Neuronal stem cell (in vitro differentiated cells): Measurements from ENCODE around the gene RUVBL2.

Source experiments
- DNase-seq: peaks from one replicate; pipeline ENCODE4 v3.0.0-alpha.2; 2013; ENCODE audit warnings: low spot score
- H2AFZ ChIP-seq: one replicate; pipeline ENCODE4 v1.6.1; 2013; ENCODE audit warnings: mild to moderate bottlenecking, low read length, inconsistent platforms
- H2AK5ac ChIP-seq: 2 replicates; pipeline ENCODE4 v1.6.1; 2013; ENCODE audit warnings: low read depth, mild to moderate bottlenecking, inconsistent platforms, low read length, moderate library complexity, mixed read lengths
- H2BK120ac ChIP-seq: 2 replicates; pipeline ENCODE4 v1.6.1; 2013; ENCODE audit warnings: low read depth, mild to moderate bottlenecking, inconsistent platforms, low read length, moderate library complexity, mixed read lengths
- H2BK12ac ChIP-seq: one replicate; pipeline ENCODE4 v1.6.1; 2013; ENCODE audit warnings: low read length, inconsistent platforms
- H2BK15ac ChIP-seq: 2 replicates; pipeline ENCODE4 v1.6.1; 2013; ENCODE audit warnings: mild to moderate bottlenecking, low read length, inconsistent platforms, mixed read lengths
- H2BK5ac ChIP-seq: one replicate; pipeline ENCODE4 v1.6.1; 2013; ENCODE audit warnings: inconsistent platforms, mild to moderate bottlenecking, low read length, moderate library complexity
- H3K14ac ChIP-seq: one replicate; pipeline ENCODE4 v1.6.1; 2013; ENCODE audit warnings: low read length, inconsistent platforms
- H3K18ac ChIP-seq: 2 replicates; pipeline ENCODE4 v1.6.1; 2013; ENCODE audit warnings: low read length, inconsistent platforms
- H3K23ac ChIP-seq: 2 replicates; pipeline ENCODE4 v1.6.1; 2013; ENCODE audit warnings: low read depth, mild to moderate bottlenecking, mixed read lengths, low read length, inconsistent platforms; ENCODE audit not compliant: poor library complexity
- H3K27ac ChIP-seq: replicated peaks from 3 replicates; pipeline ENCODE4 v1.5.1; 2013; ENCODE audit warnings: low read length, inconsistent platforms
- H3K27me3 ChIP-seq, 3 experiments: 2 replicates each; pipeline ENCODE4 v1.6.1; 2013; ENCODE audit warnings: low read length in 3 of 3, mild to moderate bottlenecking in 2 of 3, inconsistent platforms in 1 of 3, low read depth in 1 of 3, mixed read lengths in 1 of 3, moderate library complexity in 1 of 3; ENCODE audit not compliant: control insufficient read depth in 3 of 3, insufficient read depth in 3 of 3
- H3K36me3 ChIP-seq, 2 donors: replicated peaks in 1 of 2; 2 replicates each; pipeline ENCODE4 v1.6.1; 2013; ENCODE audit warnings: low read length in 2 of 2; ENCODE audit not compliant: control insufficient read depth in 2 of 2, insufficient read depth in 2 of 2
- H3K4ac ChIP-seq: 2 replicates; pipeline ENCODE4 v1.6.1; 2013; ENCODE audit warnings: inconsistent platforms, mild to moderate bottlenecking, low read length, moderate library complexity
- H3K4me1 ChIP-seq, 2 donors: 1 replicate in 1 of 2; 2 replicates in 1 of 2; pipeline ENCODE4 v1.6.1; 2013; ENCODE audit warnings: low read length in 2 of 2, low read depth in 1 of 2; ENCODE audit not compliant: control insufficient read depth in 2 of 2, insufficient read depth in 1 of 2
- H3K4me2 ChIP-seq: one replicate; pipeline ENCODE4 v1.6.1; 2013; ENCODE audit warnings: mild to moderate bottlenecking, low read length, inconsistent platforms; ENCODE audit not compliant: insufficient read depth, poor library complexity, severe bottlenecking
- H3K4me3 ChIP-seq, 2 donors: 2 replicates each; pipeline ENCODE4 v1.5.1; 2013; ENCODE audit warnings: low read length in 2 of 2, mild to moderate bottlenecking in 2 of 2, inconsistent platforms in 1 of 2, moderate library complexity in 1 of 2
- H3K79me1 ChIP-seq: one replicate; pipeline ENCODE4 v1.6.1; 2013; ENCODE audit warnings: low read depth, mild to moderate bottlenecking, inconsistent platforms, low read length, moderate library complexity
- H3K9ac ChIP-seq: one replicate; pipeline ENCODE4 v1.6.1; 2013; ENCODE audit warnings: mild to moderate bottlenecking, low read depth, low read length, inconsistent platforms; ENCODE audit not compliant: poor library complexity
- H3K9me3 ChIP-seq, 2 donors: replicated peaks in 1 of 2; 2 replicates each; pipeline versions ENCODE3 to v1.6.1; 2013; ENCODE audit warnings: low read length in 2 of 2, mild to moderate bottlenecking in 2 of 2, inconsistent platforms in 1 of 2, low read depth in 1 of 2, mixed read lengths in 1 of 2, moderate library complexity in 1 of 2; ENCODE audit not compliant: control insufficient read depth in 2 of 2, insufficient read depth in 1 of 2
- H4K8ac ChIP-seq: one replicate; pipeline ENCODE4 v1.6.1; 2013; ENCODE audit warnings: low read depth, mild to moderate bottlenecking, inconsistent platforms, low read length, moderate library complexity
- H4K91ac ChIP-seq: one replicate; pipeline ENCODE4 v1.6.1; 2013; ENCODE audit warnings: low read length, low read depth, mild to moderate bottlenecking, inconsistent platforms; ENCODE audit not compliant: poor library complexity
- WGBS, 2 donors: extraction: QIAGEN DNeasy Blood & Tissue Kit; methylation state at CpG; one replicate each; pipeline ENCODE4 v1.1.7; 2013; ENCODE audit warnings: missing lambda C conversion rate in 2 of 2, mixed read lengths in 1 of 2; ENCODE audit not compliant: insufficient read length in 2 of 2, insufficient replicate concordance in 1 of 2; ENCODE audit errors: extremely low coverage in 2 of 2; 5-methylcytosine and 5-hydroxymethylcytosine counted together

The RUVBL2 gene

GRCh38 chr19:48964205-48965039, 29.3 kb upstream of the RUVBL2 start:
- H2BK15ac ChIP-seq = peak overlapping the region; percentile 76
- peak overlapping the region; percentile 69 for H3K4ac ChIP-seq
- peak overlapping the region; percentile 80 for H3K27ac ChIP-seq
- peaks cover 17 to 23% of the 10 kb centered on the region in 2 donors for H3K4me1 ChIP-seq
- peak overlapping the region; percentile 76 for H2AK5ac ChIP-seq
- H4K91ac ChIP-seq = no peak overlapping the region
- H2BK5ac ChIP-seq = peak overlapping the region; percentile 0
- peak overlapping the region; percentile 40 for H3K4me2 ChIP-seq
- DNase-seq = no peak
- H3K9ac ChIP-seq = no peak overlapping the region
- H3K4me3 ChIP-seq = no peak overlapping the region
- peaks cover 16 to 48% of the 10 kb centered on the region in 2 donors for H3K36me3 ChIP-seq
- peak overlapping the region; percentile 1 for H3K14ac ChIP-seq
- peak overlapping the region; percentile 84 for H2BK12ac ChIP-seq
- H3K9me3 ChIP-seq = peaks cover 0 to 8% of the 10 kb centered on the region in 2 donors
- peak overlapping the region; percentile 56 for H2BK120ac ChIP-seq
- H4K8ac ChIP-seq = no peak overlapping the region
- peaks cover 5% of the 10 kb centered on the region for H3K79me1 ChIP-seq
- peak overlapping the region; percentile 30 for H2AFZ ChIP-seq
- H3K18ac ChIP-seq = peak overlapping the region; percentile 73
- H3K23ac ChIP-seq = no peak overlapping the region
- H3K27me3 ChIP-seq = no peaks in the 10 kb centered on the region
- WGBS, 2 donors = no CpG with 5 or more reads among the region's 19 CpGs

GRCh38 chr19:48965040-48965805, 28.5 kb upstream of the RUVBL2 start, which contains the start of gene FTL:
TSS of gene FTL (plus strand) at chr19:48965309. CDS start at chr19:48965508, 199 bp downstream.
- Histone ChIP-seq H2BK15ac (peak within 1 kb of the TSS; percentile 76), H3K79me1 (peaks cover 5% of the 10 kb centered on the region), H4K91ac (no peak within 1 kb of the TSS), H2AFZ (peak within 1 kb of the TSS; percentile 77), H2AK5ac (peak within 1 kb of the TSS; percentile 76), H3K4me1 (peaks cover 17 to 23% of the 10 kb centered on the region in 2 donors), H3K27ac (peak within 1 kb of the TSS; percentile 80), H2BK12ac (peak within 1 kb of the TSS; percentile 84), H3K27me3 (no peaks in the 10 kb centered on the region), H3K36me3 (peaks cover 21 to 52% of the 10 kb centered on the region in 2 donors), H3K23ac (peak within 1 kb of the TSS; percentile 92), H3K18ac (peak within 1 kb of the TSS; percentile 73), H4K8ac (no peak within 1 kb of the TSS), H2BK5ac (peak within 1 kb of the TSS; percentile 0), H3K14ac (peak within 1 kb of the TSS; percentile 1), H3K4ac (peak within 1 kb of the TSS; percentile 69), H3K4me3 (peak within 1 kb of the TSS; percentile 63 to 95), H3K9ac (peak within 1 kb of the TSS; percentile 74), H3K4me2 (peak within 1 kb of the TSS; percentile 59), H2BK120ac (peak within 1 kb of the TSS; percentile 56), H3K9me3 (peaks cover 0 to 8% of the 10 kb centered on the region in 2 donors)
- no CpG with 5 or more reads among the region's 52 CpGs for WGBS, 2 donors
- DNase-seq = peak; percentile 84

- H4K91ac ChIP-seq = no peak overlapping the region
- H2BK120ac ChIP-seq = no peak overlapping the region
- H3K79me1 ChIP-seq = peaks cover 3% of the 10 kb centered on the region
- peak overlapping the region; percentile 68 for H3K18ac ChIP-seq
- no peak overlapping the region for H2BK5ac ChIP-seq
- peak overlapping the region; percentile 77 for H2AFZ ChIP-seq
- H3K4me1 ChIP-seq = peaks cover 17 to 25% of the 10 kb centered on the region in 2 donors
- H3K36me3 ChIP-seq = peaks cover 23 to 54% of the 10 kb centered on the region in 2 donors
- no peak overlapping the region for H3K4ac ChIP-seq
- H3K23ac ChIP-seq = peak overlapping the region; percentile 92
- no peak overlapping the region for H2AK5ac ChIP-seq
- peaks cover 0 to 8% of the 10 kb centered on the region in 2 donors for H3K9me3 ChIP-seq
- H2BK12ac ChIP-seq = no peak overlapping the region
- no peak overlapping the region for H4K8ac ChIP-seq
- no CpG with 5 or more reads among the region's 36 CpGs for whole genome bisulfite sequencing, 2 donors
- H2BK15ac ChIP-seq = no peak overlapping the region
- peak overlapping the region; percentile 40 for H3K27ac ChIP-seq
- DNase-seq = peak; percentile 86
- peak overlapping the region; percentile 74 for H3K9ac ChIP-seq
- H3K14ac ChIP-seq = no peak overlapping the region
- H3K27me3 ChIP-seq = no peaks in the 10 kb centered on the region
- H3K4me2 ChIP-seq = peak overlapping the region; percentile 59
- H3K4me3 ChIP-seq = peak overlapping the region; percentile 63 to 95
Measured at GRCh38 chr19:48965806-48966540, 27.7 kb upstream of the RUVBL2 start.
